Epidermal melanocyte (primary cell): ENCODE results near the gene SLC66A2.

Experiments used
- DNase-seq: peaks from one replicate; pipeline ENCODE4 v3.0.0; 2011; ENCODE audit warnings: low spot score; ENCODE audit not compliant: insufficient read length

SLC66A2 gene

GRCh38 chr18:79952456-79952995 lies 1.1 kb upstream of the SLC66A2 start:
- DNase-seq: no peak

DNA sequence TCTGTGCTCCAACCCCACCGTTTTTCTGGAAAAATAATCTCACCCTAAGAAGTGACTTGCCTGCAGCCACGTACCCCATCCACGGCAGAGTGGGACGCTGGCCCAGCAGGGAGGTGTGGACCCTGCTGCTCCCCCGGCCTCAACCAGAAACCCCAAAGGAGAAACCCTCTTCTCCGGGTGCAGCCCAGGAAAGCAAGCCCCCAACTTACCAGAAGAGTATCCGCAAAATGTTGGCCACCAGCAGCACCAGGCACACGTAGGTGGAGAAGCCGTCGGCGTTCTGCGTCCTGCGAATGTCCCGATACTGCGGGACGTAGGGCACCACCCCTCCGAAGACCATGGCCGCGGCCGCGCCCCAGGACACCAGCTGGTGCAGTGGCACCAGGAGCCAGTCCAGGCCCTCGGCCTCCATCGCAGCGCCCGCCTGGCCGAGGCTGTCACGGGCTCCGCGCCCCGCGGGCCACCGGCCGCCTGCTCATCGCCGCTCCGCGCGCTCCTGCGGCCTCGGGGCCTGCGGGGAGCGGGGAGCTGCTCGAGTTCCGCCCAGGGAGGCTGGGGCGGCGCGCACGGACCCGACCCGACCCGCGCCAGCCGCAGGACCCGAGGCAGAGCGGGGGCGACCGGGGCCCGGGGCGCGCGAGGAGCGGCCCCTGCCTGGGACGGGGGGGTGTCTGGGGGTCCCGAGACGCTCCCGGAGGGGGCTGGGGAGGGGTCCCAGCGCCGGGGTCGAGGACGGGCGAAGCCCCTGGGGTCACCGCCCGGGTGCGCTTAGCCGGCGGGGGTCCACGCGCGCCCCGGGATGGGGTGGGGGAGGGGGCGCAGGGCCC lies 725 bp downstream of the SLC66A2 start:
- DNase-seq: no peak

DNA sequence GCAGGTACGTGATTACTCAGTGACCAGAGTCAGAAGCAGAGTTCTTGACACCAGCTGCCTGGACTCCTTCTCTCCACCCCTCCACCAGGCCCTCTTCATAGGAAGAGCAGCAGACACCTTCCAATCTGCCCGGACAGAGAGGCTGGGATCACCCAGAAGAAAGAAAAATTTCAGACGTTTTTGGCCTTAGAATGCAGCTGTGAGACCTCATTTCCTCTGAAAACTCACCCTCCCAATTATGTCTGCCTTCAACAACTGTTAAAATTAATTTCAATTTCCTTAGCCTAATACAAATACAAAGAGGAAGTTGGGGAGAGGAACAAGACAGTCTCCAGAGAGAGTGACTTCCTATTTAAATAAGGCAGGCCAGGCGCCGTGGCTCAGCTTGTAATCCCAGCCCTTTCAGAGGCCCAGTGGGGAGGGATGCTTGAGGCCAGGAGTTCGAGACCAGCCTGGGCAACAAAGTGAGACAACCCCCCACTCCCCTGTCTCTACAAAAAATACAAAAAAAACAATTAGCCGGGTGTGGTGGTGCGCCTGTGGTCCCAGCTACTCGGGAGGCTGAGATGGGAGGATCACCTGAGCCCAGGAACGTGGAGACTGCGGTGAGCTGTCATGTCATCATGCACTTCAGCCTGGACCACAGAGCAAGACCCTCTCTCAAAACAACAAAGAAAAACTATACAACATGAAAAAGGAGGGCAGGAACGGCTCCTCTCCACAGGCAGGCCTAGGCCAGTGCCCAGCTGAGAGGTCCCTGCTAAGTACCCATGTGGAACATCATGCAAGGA lies 1.6 kb downstream of the SLC66A2 start:
- no peak for DNase-seq

DNA sequence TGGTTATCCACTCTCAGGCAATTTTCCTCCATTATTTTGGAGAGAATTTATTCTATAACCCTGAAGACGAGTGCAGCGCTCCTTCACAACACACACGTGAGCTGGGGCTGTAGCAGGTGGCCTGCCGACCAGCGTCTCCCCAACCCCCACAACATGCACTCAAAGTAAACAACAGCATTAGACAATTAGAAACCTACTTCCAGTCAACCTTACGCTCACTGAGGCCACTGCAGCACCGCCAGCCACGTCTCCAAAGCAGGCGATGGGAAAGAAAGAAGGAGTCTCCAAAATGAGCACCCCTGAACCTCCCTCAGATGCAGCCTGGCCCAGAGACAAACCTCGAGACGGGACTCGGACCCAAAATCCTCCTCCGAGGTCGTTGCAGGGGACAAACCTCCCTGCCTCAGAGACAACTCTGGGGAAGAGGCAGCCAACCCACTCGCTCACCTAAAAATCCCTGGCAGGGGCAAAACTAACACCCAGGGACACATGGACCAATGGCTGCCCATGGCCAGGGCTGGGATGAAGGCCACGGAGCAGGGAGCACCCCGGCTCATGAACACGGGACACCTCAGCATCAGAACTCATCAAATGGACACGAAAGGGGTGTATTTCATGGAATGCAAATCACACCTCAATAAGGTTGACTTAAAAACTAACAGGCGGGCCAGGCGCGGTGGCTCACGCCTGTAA lies 2.6 kb downstream of the SLC66A2 start:
- no peak for DNase-seq

DNA sequence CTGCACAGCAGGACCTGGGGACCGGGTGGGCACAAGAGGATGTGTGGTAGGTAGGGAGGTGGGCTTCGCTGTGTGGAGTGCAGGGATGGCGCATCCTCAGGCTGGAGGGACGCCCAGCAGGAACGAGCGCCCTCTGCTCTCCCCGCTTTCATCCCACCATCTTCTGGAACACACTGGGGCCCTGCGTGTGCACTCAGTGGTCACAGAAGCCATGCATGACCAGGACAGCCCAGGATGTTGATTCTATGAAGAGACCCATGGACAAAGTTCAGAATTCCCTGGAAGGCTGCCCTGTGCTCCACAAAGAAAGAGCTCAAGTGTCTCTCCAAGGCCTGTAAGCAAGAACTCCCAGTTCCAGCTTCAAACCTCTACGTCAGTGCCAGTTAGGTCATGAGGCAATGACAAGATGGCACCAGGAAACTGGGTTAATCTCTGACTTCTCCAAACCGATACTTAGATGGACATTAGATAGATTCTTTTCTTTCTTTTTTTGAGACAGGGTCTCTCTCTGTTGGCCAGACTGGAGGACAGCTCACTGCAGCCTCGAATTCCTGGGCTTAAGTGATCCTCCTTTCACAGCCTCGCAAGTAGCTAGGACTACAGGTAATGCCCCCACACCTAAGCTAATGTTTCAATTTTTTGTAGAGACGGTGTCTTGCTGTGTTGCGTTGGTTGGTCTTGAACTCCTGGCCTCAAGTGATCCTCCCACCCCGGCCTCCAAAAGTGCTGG lies 3.4 kb downstream of the SLC66A2 start:
- no peak for DNase-seq

- DNase-seq: no peak
These were observed 4.2 kb downstream of the SLC66A2 start for GRCh38 chr18:79947054-79947755.

DNA sequence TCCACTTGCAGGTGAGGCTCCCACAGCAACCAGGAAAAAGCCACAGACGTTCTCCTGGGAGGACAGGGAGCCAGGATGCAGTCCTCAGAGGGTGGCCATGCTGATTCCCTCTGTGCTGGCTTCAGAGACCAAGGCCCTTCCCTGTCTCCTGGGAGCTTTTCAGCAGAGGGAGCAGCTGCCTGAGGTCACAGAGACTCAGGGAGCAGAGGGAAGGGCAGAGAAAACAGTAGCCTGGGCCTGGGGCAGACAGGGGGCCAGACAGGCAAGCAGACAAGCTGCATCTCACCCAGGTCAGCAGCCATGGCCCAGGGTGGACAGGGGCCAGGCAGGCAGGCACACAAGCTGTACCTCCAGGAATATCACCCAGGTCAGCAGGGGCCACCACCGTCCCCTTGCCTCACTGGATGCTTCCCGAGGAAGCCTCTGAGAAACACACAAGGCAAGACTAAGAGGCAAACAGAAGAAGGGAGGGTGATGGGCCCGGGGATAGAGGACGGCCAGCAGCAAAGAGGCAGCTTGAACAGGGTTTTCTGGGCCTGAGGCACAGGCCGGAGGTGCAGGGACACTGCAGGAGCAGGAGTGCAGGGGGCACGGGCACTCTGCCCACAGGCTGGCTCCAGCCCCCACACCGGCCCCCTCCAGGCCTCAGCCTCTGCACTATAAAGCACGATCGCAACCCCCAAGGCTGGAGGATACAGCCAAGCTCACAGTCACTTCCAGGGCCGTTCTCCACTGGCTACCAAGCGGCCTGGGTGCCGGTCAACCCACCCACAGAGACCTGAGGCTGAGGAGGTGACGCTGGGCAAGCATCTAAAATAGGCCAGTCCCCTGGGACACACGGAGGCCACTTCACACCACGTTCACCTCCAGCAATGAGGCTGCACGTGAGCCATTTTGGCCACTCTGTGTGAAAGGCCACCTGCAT lies 6.1 kb downstream of the SLC66A2 start:
- DNase-seq: no peak

DNA sequence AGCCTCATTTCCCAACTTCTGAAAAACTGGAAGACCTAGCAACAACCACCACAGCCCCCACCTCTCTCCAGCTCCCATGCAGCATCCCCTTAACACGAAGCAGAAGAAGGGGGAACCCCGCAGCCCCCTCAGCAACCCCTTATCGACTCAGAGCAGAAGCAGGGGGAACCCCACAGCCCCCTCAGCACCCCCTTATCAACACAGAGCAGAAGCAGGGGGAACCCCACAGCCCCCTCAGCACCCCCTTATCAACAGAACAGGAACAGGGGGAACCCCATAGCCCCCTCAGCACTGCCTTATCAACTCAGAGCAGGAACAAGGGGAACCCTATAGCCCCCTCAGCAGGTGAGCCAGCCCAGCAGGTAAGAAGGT lies 6.7 kb downstream of the SLC66A2 start:
- no peak for DNase-seq

GRCh38 chr18:79944126-79944731 lies 7.2 kb downstream of the SLC66A2 start:
- DNase-seq: no peak

DNA sequence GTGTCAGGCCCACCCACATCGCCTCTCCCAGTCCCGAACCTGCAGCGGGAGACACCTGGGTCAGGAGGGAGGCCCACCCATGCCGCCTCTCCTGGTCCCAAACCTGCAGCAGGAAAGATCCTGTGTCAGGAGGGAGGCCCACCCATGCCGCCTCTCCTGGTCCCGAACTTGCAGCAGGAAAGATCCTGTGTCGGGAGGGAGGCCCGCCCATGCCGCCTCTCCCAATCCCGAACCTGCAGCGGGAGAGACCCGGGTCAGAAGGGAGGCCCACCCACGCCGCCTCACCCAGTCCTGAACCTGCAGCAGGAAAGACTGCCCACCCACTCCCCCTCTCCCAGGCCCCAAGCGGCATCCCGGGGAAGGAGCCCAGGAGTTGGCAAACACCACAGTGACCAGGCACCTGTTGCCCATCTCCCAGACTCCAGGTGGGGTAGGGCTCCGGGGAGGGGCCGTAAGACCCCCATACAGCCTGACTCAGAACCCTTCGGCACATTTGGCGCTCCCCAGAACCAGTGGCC lies 7.8 kb downstream of the SLC66A2 start:
- DNase-seq: no peak

DNA sequence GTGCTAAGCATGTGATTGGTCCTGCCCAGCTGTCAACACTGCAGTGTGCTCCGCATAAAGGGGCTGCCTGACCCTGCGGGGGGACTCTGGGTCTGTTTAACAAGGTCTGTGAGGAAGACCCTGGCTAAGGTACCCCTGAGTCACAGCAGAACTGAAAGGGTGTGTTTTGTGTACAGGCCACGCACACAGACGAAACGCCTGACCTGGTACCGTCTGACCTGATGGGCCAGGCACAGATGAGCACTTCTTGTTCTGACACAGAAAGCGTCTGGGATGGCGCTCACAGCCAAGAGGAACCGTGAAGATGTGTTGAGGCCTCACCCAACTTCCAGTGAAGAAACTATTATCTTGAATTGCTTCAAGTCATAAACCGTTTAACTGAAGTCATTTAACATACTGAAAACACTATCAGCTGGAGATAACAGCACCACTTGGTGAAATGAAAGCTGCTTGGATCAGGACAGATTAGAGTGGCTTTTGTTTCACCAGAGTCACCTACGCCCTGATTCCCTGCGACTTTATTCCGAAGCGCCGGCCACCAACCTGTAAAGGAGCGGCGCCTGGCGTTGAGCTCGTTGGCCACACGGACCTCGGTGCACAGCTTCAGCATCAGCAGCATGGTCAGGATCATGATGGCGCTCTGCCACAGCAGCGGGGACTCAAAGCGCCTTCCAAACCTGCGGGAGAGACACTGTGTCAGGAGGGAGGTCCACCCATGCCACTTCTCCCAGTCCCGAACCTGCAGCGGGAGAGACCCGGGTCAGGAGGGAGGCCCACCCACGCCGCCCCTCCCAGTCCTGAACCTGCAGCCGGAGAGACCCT lies 8.5 kb downstream of the SLC66A2 start:
- DNase-seq: no peak

GRCh38 chr18:79942211-79942610 lies 9.2 kb downstream of the SLC66A2 start:
- no peak for DNase-seq

DNA sequence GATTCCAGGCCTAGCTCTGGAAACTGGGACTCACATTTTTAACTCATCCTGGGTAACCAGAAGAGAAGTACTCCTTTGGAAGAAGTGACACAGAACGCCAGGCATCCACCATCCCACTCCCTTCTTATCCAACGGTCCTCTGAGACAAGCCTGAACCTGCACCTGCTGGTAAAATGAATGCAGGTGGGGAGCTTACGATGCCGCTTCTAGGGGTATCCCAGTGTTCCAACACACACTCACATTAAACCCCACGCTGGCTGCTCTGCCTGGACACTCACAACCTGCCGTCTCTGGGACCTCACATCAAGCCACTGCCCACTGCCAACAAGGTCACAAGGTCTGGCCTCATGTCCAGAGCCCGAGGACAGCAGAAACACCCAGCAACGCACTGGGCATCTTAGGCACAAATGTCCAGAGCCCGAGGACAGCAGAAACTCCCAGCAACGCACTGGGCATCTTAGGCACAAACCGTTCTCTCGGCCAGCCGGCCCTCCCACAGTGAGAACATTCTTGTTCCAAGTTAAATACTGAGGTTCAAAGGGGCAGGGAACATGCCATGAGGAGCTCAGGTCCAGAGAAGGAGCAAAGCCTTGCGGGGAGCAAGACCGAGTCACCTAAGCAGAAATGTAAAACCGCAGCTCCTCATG lies 9.9 kb downstream of the SLC66A2 start:
- DNase-seq: no peak

DNA sequence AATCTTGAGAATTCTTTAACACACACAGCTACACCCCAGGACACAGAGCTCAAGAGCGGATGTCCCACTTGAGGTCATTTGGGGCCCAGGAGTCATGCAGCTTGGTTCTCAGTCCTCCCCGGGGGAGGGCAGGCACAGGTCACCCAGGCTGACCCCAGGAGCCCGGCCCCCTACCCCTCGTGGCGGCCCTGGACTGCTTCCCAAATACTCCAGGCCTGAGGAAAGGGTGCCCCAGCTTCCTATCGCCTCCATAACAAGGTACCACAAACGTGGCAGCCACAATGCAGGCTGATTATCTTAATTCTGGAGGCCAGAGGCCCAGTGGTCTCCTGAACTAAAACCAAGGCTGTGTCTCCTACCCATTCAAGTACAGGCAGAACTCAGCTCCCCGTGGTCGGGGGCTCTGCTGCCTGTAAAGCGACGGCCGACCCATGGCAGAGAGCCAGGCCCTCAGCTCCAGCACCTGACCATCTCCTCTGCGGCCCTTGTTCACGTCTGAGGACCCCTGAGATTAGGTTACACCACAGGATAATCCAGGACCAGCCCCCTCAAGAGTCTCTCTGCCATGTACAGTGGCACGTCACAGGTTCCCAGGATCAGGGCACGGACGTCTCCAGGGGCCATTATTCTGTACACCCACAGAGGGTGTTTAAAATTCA lies 10.5 kb downstream of the SLC66A2 start:
- no peak for DNase-seq

DNA sequence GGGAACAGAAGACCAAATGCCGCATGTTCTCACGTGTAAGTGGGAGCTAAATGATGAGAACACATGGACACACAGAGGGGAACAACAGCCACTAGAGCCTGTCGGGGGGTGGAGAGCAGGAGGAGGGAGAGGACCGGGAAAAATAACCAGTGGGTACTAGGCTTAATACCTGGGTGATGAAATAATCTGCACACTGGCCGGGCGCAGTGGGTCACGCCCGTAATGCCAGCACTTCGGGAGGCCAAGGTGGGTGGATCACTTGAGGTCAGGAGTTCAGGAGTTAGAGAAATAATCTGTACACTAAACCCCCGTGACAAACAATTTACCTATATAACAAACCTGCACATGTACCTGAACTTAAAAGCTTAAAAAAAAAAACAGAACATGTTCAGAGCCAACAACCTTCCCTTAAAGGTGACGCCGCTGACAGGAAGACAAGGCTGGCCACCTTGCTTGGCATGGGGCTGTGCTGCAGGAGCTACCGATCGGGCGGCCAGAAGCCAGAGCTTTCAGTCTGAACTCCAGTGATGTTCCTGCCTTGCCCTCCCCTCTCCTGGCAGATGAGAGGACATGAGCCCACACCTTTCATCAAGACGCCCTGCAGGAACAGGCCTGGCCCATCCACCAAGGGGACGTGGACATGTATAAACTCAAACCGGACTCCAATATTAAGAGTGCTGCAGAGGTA lies 11.2 kb downstream of the SLC66A2 start:
- no peak for DNase-seq

GRCh38 chr18:79939096-79939495 lies 12.4 kb downstream of the SLC66A2 start:
- peak; percentile 84 for DNase-seq
